Activated naive CD8-positive, alpha-beta T cell treated with anti-CD3 and anti-CD28 coated beads, Interleukin-2, amount 50 U/mL, for 24 hours (primary cell): ENCODE measurements around the gene CYP2A7.
"Not testable (repeated sequence)": the region's sequence is repeated elsewhere in the genome, so short reads cannot be mapped to it uniquely, and the experiment has no call there.

Experiments used
- ATAC-seq: fragments of 150-1000 bp; cut with Tn5 transposase; one replicate; pipeline ENCODE4 v1.10.0; 2021
- DNase-seq: peaks from one replicate; pipeline ENCODE4 v3.0.0; 2021
- H3K27ac Mint-ChIP-seq: one replicate; pipeline ENCODE4 v1.8.0; 2021; ENCODE audit warnings: mild to moderate bottlenecking, mixed read lengths
- H3K27me3 Mint-ChIP-seq: one replicate; pipeline ENCODE4 v1.8.0; 2021; ENCODE audit warnings: mixed read lengths
- H3K36me3 Mint-ChIP-seq: one replicate; pipeline ENCODE4 v1.8.0; 2021; ENCODE audit warnings: low read depth, mixed read lengths
- H3K4me1 Mint-ChIP-seq: one replicate; pipeline ENCODE4 v1.8.0; 2021; ENCODE audit warnings: mixed read lengths
- H3K4me3 Mint-ChIP-seq: one replicate; pipeline ENCODE4 v1.8.0; 2021; ENCODE audit warnings: mild to moderate bottlenecking, moderate library complexity, mixed read lengths
- H3K9me3 Mint-ChIP-seq: one replicate; pipeline ENCODE4 v1.8.0; 2021; ENCODE audit warnings: mixed read lengths

Gene CYP2A7

GRCh38 chr19:40836754-40837429 is 45.1 kb downstream of the CYP2A7 start:
- Mint-ChIP-seq H3K9me3 (no peaks in the 10 kb centered on the region), H3K4me3 (no peak overlapping the region), H3K27ac (no peak overlapping the region), H3K4me1 (peaks cover 11% of the 10 kb centered on the region), H3K36me3 (no peaks in the 10 kb centered on the region), H3K27me3 (no peaks in the 10 kb centered on the region)
- ATAC-seq: no peak
- DNase-seq: no peak

- H3K4me1 Mint-ChIP-seq: peaks cover 13% of the 10 kb centered on the region
- ATAC-seq, H3K4me3 Mint-ChIP-seq, H3K9me3 Mint-ChIP-seq, H3K36me3 Mint-ChIP-seq, DNase-seq, H3K27me3 Mint-ChIP-seq, H3K27ac Mint-ChIP-seq: not testable (repeated sequence)
Observed at GRCh38 chr19:40833728-40834533, 48.1 kb downstream of the CYP2A7 start.

GRCh38 chr19:40832431-40832790 is 49.6 kb downstream of the CYP2A7 start:
- H3K36me3 Mint-ChIP-seq, H3K27me3 Mint-ChIP-seq, H3K27ac Mint-ChIP-seq, H3K9me3 Mint-ChIP-seq, H3K4me3 Mint-ChIP-seq, DNase-seq, ATAC-seq: not testable (repeated sequence)
- peaks cover 13% of the 10 kb centered on the region for H3K4me1 Mint-ChIP-seq

- Mint-ChIP-seq H3K27me3 (no peaks in the 10 kb centered on the region), H3K9me3 (no peaks in the 10 kb centered on the region), H3K4me1 (peaks cover 19% of the 10 kb centered on the region), H3K36me3 (peaks cover 9% of the 10 kb centered on the region), H3K4me3 (no peak overlapping the region), H3K27ac (no peak overlapping the region)
- ATAC-seq: no peak
- DNase-seq: no peak
Observed at GRCh38 chr19:40831502-40832430, 50.3 kb downstream of the CYP2A7 start.

- H3K9me3 Mint-ChIP-seq, H3K27ac Mint-ChIP-seq, H3K27me3 Mint-ChIP-seq, DNase-seq, H3K36me3 Mint-ChIP-seq, ATAC-seq, H3K4me3 Mint-ChIP-seq: not testable (repeated sequence)
- peaks cover 25% of the 10 kb centered on the region for H3K4me1 Mint-ChIP-seq
Observed at GRCh38 chr19:40830741-40831140, 51.3 kb downstream of the CYP2A7 start.

- Mint-ChIP-seq H3K27ac (no peak overlapping the region), H3K36me3 (peaks cover 9% of the 10 kb centered on the region), H3K4me3 (no peak overlapping the region), H3K9me3 (no peaks in the 10 kb centered on the region), H3K4me1 (peaks cover 27% of the 10 kb centered on the region), H3K27me3 (no peaks in the 10 kb centered on the region)
- ATAC-seq: no peak
- no peak for DNase-seq
Observed at GRCh38 chr19:40829205-40829604, 52.8 kb downstream of the CYP2A7 start.

- Mint-ChIP-seq H3K36me3 (peaks cover 9% of the 10 kb centered on the region), H3K27me3 (no peaks in the 10 kb centered on the region), H3K4me3 (no peak overlapping the region), H3K27ac (no peak overlapping the region), H3K9me3 (no peaks in the 10 kb centered on the region), H3K4me1 (peaks cover 26% of the 10 kb centered on the region)
- ATAC-seq (no peak), DNase-seq (no peak)
Observed at GRCh38 chr19:40827386-40828247, 54.4 kb downstream of the CYP2A7 start.

GRCh38 chr19:40826699-40827385 is 55.2 kb downstream of the CYP2A7 start:
- peak; percentile 60 for ATAC-seq
- H3K9me3 Mint-ChIP-seq, H3K27me3 Mint-ChIP-seq, H3K36me3 Mint-ChIP-seq, H3K27ac Mint-ChIP-seq, H3K4me3 Mint-ChIP-seq, DNase-seq: not testable (repeated sequence)
- H3K4me1 Mint-ChIP-seq: peaks cover 24% of the 10 kb centered on the region

- H3K27me3 Mint-ChIP-seq, H3K4me3 Mint-ChIP-seq, DNase-seq, ATAC-seq, H3K36me3 Mint-ChIP-seq, H3K27ac Mint-ChIP-seq, H3K9me3 Mint-ChIP-seq: not testable (repeated sequence)
- H3K4me1 Mint-ChIP-seq: peaks cover 23% of the 10 kb centered on the region
Observed at GRCh38 chr19:40826312-40826698, 55.7 kb downstream of the CYP2A7 start.

- peaks cover 23% of the 10 kb centered on the region for H3K4me1 Mint-ChIP-seq
- H3K27ac Mint-ChIP-seq, H3K4me3 Mint-ChIP-seq, ATAC-seq, DNase-seq, H3K27me3 Mint-ChIP-seq, H3K36me3 Mint-ChIP-seq, H3K9me3 Mint-ChIP-seq: not testable (repeated sequence)
Observed at GRCh38 chr19:40825460-40826095, 56.5 kb downstream of the CYP2A7 start.
